B cell (primary cell): Measurements from ENCODE around the gene NDUFS3. TPM values are rescaled to one million over a fixed set of nuclear protein-coding genes. Genes with fewer than 3 reads are reported as not detected.

Experiments
- ATAC-seq: fragments of 200-7000 bp; cut with Tn5 transposase; one replicate; pipeline ENCODE4 v1.10.0; 2021; ENCODE audit warnings: low read depth, mild to moderate bottlenecking, moderate number of reproducible peaks, moderate library complexity
- CTCF ChIA-PET: fragments of 350-600 bp; sonication (Branson Sonifier 250); formaldehyde crosslinking; loops from one replicate; lab custom pipeline; 2021; ENCODE audit warnings: antibody characterized with exemption, inconsistent platforms; lab: Charles Lee
- POLR2A ChIA-PET: fragments of 350-600 bp; sonication (Branson Sonifier 250); formaldehyde crosslinking; loops from one replicate; lab custom pipeline; 2021; ENCODE audit warnings: antibody characterized with exemption; lab: Charles Lee
- DNase-seq: peaks from one replicate; pipeline ENCODE4 v3.0.0; 2013
- H2AFZ ChIP-seq: 2 replicates; pipeline ENCODE4 v1.6.1; 2012; ENCODE audit warnings: mild to moderate bottlenecking, low read depth, low read length; ENCODE audit not compliant: insufficient read depth, poor library complexity, severe bottlenecking
- H3K27ac ChIP-seq, 2 donors: 1 replicate in 1 of 2; 2 replicates in 1 of 2; pipeline ENCODE4 v1.5.1; 2012 to 2013; ENCODE audit warnings: low read length in 2 of 2, mild to moderate bottlenecking in 2 of 2, moderate library complexity in 1 of 2
- H3K27me3 ChIP-seq, 4 experiments: fragments of 200-600 bp in 1 of 4; sonication (generic) in 1 of 4; replicated peaks in 1 of 4; 1 replicate in 2 of 4; 2 replicates in 2 of 4; pipeline versions ENCODE4 v1.6.1 to v1.7.0; 2013 to 2016; ENCODE audit warnings: low read length in 3 of 4, mild to moderate bottlenecking in 2 of 4, mixed read lengths in 1 of 4, moderate library complexity in 1 of 4; ENCODE audit not compliant: insufficient read depth in 4 of 4, control insufficient read depth in 3 of 4; ENCODE audit errors: control extremely low read depth in 1 of 4
- H3K36me3 ChIP-seq, 2 experiments: replicated peaks in 1 of 2; 1 replicate in 1 of 2; 2 replicates in 1 of 2; pipeline versions ENCODE4 v1.6.1 to v1.7.1; 2013; ENCODE audit warnings: low read length in 1 of 2; ENCODE audit not compliant: insufficient read depth in 2 of 2, control insufficient read depth in 1 of 2; ENCODE audit errors: control extremely low read depth in 1 of 2, extremely low read depth in 1 of 2
- H3K4me1 ChIP-seq, 2 donors: fragments of 200-600 bp in 1 of 2; sonication (generic) in 1 of 2; 1 replicate in 1 of 2; 2 replicates in 1 of 2; pipeline versions ENCODE4 v1.5.1 to v1.6.1; 2013 to 2017; ENCODE audit warnings: low read length in 2 of 2; ENCODE audit not compliant: control insufficient read depth in 2 of 2, insufficient read depth in 2 of 2
- H3K4me2 ChIP-seq: replicated peaks from 2 replicates; pipeline ENCODE3; 2012; ENCODE audit warnings: mild to moderate bottlenecking, low read depth, low read length; ENCODE audit not compliant: poor library complexity, severe bottlenecking
- H3K4me3 ChIP-seq, 5 experiments: fragments of 200-600 bp in 1 of 5; sonication (generic) in 1 of 5; 1 replicate in 3 of 5; 2 replicates in 2 of 5; pipeline versions ENCODE4 v1.5.1 to v1.7.0; 2011 to 2016; ENCODE audit warnings: low read length in 4 of 5, mild to moderate bottlenecking in 4 of 5, low read depth in 2 of 5, control low read depth in 1 of 5, moderate library complexity in 1 of 5; ENCODE audit not compliant: insufficient read depth in 1 of 5; ENCODE audit errors: control extremely low read depth in 1 of 5, extremely low read depth in 1 of 5
- H3K79me2 ChIP-seq: fragments of 200-600 bp; sonication (generic); one replicate; pipeline ENCODE4 v1.6.0; 2016; ENCODE audit warnings: low read length; ENCODE audit not compliant: control insufficient read depth, insufficient read depth
- H3K9ac ChIP-seq: fragments of 200-600 bp; sonication (generic); 2 replicates; pipeline ENCODE4 v1.6.1; 2017; ENCODE audit warnings: mild to moderate bottlenecking, low read length, moderate library complexity
- H3K9me3 ChIP-seq, 3 donors: one replicate each; pipeline versions ENCODE4 v1.6.1 to v1.7.1; 2013; ENCODE audit warnings: low read length in 2 of 3; ENCODE audit not compliant: control insufficient read depth in 2 of 3, insufficient read depth in 1 of 3; ENCODE audit errors: control extremely low read depth in 1 of 3
- H4K20me1 ChIP-seq: 2 replicates; pipeline ENCODE4 v1.6.0; 2012; ENCODE audit warnings: mild to moderate bottlenecking, low read length; ENCODE audit not compliant: insufficient read depth, control insufficient read depth, poor library complexity, severe bottlenecking
- H3K27ac Mint-ChIP-seq: one replicate; pipeline ENCODE4 v1.8.0; 2021; ENCODE audit warnings: mixed read lengths
- H3K27me3 Mint-ChIP-seq: one replicate; pipeline ENCODE4 v1.8.0; 2021; ENCODE audit warnings: mixed read lengths
- H3K4me1 Mint-ChIP-seq: one replicate; pipeline ENCODE4 v1.8.0; 2021; ENCODE audit warnings: mixed read lengths
- H3K4me3 Mint-ChIP-seq: one replicate; pipeline ENCODE4 v1.8.0; 2021; ENCODE audit warnings: mixed read lengths
- H3K9me3 Mint-ChIP-seq: one replicate; pipeline ENCODE4 v1.8.0; 2022; ENCODE audit warnings: mixed read lengths; ENCODE audit not compliant: insufficient read depth
- EZH2 ChIP-seq: IDR thresholded peaks from 2 replicates; pipeline ENCODE4 v1.6.1; 2012; ENCODE audit warnings: borderline replicate concordance, low read depth, mild to moderate bottlenecking, moderate library complexity, low read length; ENCODE audit not compliant: insufficient read depth, poor library complexity, severe bottlenecking
- WGBS: methylation state at CpG from one replicate; pipeline ENCODE4 v1.1.5; 2013; ENCODE audit warnings: missing lambda C conversion rate; ENCODE audit not compliant: insufficient coverage; 5-methylcytosine and 5-hydroxymethylcytosine counted together
- intact Hi-C: fragments of 100-400 bp; cut with micrococcal nuclease; formaldehyde crosslinking; loops from one replicate; pipeline ENCODE4 v1.10.0; 2022
- polyA plus RNA-seq: library from polyadenylated mRNA; depleted of rRNA; stranded (reverse); fragments of >200 nt; gene quantifications from 2 replicates; pipeline ENCODE4 v1.2.3, GENCODE V29; 2012
- small RNA-seq: library from RNA; depleted of rRNA; stranded (forward); fragments of <200 nt; gene quantifications from one replicate; pipeline ENCODE3, GENCODE V24; 2012; ENCODE audit warnings: low replicate concordance, low read depth; ENCODE audit not compliant: insufficient read length
- total RNA-seq, 2 donors: library from RNA; stranded (reverse); fragments of 120-200 nt in 1 of 2; gene quantifications; 1 replicate in 1 of 2; 2 replicates in 1 of 2; pipeline versions ENCODE4 v1.2.3 to v1.2.4, GENCODE V29; 2013 to 2022
- TF ChIP-seq, protein P1 (sequence below): fragments of 200-600 bp; IDR thresholded peaks from one replicate; pipeline ENCODE4 v1.8.0; 2022; ENCODE audit warnings: antibody characterized with exemption, mild to moderate bottlenecking

NDUFS3 gene
- total and polyA plus RNA-seq, 2 donors (not counting 1 experiment from before 2014, with no cell fraction given), result 78.5 to 79.5 TPM

DNA sequence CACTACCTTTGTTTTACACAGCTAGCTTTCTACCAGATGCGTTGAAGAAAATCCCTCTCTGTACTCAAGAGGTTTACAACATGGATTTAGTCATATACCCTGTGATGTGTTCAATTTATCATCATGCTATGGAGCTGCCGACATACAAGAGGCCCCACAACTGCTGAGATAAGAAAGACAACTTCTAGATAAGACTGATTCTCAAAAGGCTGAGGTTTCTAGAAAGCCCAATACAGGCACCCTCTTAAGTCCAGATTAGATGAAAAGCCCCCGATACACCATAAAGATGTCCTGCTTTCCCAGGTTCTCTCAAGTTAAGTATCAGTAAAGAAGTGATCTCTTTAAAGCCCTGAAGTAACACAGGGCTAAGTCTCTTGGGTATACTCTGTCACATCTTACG, 49.2 kb downstream of the NDUFS3 start:
- Histone ChIP-seq H3K36me3 (peaks cover 10 to 56% of the 10 kb centered on the region in 2 experiments), H3K9ac (no peak overlapping the region), H4K20me1 (no peaks in the 10 kb centered on the region), H3K4me1 (no peaks in the 10 kb centered on the region), H3K4me3 (no peak overlapping the region), H3K27ac (no peak overlapping the region), H3K79me2 (no peaks in the 10 kb centered on the region), H2AFZ (no peak overlapping the region), H3K27me3 (no peaks in the 10 kb centered on the region), H3K4me2 (no peak overlapping the region), H3K9me3 (no peaks in the 10 kb centered on the region)
- ATAC-seq (no peak), DNase-seq (no peak)
- WGBS, result 100% methylated on average over 1 of the region's 4 CpGs
- Mint-ChIP-seq H3K9me3 (no peaks in the 10 kb centered on the region), H3K27me3 (no peaks in the 10 kb centered on the region), H3K4me3 (no peak overlapping the region), H3K4me1 (no peaks in the 10 kb centered on the region), H3K27ac (no peak overlapping the region)
- CTCF ChIA-PET, result no interaction called here
- intact Hi-C loops, result no loop called here
- TF ChIP-seq, protein P1, sequence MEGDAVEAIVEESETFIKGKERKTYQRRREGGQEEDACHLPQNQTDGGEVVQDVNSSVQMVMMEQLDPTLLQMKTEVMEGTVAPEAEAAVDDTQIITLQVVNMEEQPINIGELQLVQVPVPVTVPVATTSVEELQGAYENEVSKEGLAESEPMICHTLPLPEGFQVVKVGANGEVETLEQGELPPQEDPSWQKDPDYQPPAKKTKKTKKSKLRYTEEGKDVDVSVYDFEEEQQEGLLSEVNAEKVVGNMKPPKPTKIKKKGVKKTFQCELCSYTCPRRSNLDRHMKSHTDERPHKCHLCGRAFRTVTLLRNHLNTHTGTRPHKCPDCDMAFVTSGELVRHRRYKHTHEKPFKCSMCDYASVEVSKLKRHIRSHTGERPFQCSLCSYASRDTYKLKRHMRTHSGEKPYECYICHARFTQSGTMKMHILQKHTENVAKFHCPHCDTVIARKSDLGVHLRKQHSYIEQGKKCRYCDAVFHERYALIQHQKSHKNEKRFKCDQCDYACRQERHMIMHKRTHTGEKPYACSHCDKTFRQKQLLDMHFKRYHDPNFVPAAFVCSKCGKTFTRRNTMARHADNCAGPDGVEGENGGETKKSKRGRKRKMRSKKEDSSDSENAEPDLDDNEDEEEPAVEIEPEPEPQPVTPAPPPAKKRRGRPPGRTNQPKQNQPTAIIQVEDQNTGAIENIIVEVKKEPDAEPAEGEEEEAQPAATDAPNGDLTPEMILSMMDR, result no peak
- TF ChIP-seq EZH2, result no peak
- POLR2A ChIA-PET, result no interaction called here

DNA sequence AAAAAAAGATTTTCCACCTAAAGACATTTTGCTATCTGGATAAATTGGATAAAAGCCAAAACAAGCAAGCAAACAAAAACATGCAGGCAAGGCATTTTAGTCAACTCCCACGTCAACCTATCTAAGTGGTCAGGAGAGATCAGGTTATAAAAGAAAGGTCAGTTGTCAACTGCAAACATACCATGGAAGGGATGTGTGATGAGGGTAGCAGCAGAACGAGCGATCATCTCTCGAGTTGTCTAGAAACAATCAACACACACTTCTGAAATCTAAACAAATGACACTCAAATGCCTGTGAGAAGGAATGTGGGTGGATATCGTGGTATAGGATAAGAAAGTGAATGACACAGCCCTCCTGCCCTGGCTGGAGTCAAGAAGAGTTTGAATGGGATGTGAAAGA, 52.6 kb downstream of the NDUFS3 start:
- DNase-seq, result no peak
- Histone ChIP-seq H3K4me2 (no peak overlapping the region), H3K9me3 (no peaks in the 10 kb centered on the region), H3K4me3 (no peak overlapping the region), H3K27me3 (no peaks in the 10 kb centered on the region), H2AFZ (no peak overlapping the region), H4K20me1 (no peaks in the 10 kb centered on the region), H3K36me3 (peaks cover 12 to 53% of the 10 kb centered on the region in 2 experiments), H3K27ac (no peak overlapping the region), H3K4me1 (no peaks in the 10 kb centered on the region), H3K9ac (no peak overlapping the region), H3K79me2 (no peaks in the 10 kb centered on the region)
- Mint-ChIP-seq H3K4me1 (no peaks in the 10 kb centered on the region), H3K4me3 (no peak overlapping the region), H3K27ac (no peak overlapping the region), H3K27me3 (no peaks in the 10 kb centered on the region), H3K9me3 (no peaks in the 10 kb centered on the region)
- ChIA-PET POLR2A (no interaction called here), CTCF (no interaction called here)
- no CpG with 5 or more reads among the region's 5 CpGs for WGBS
- TF ChIP-seq, protein P1, result no peak
- TF ChIP-seq EZH2, result no peak
- intact Hi-C loops, result no loop called here
- no peak for ATAC-seq

Small RNAs within 50 kb of the gene (small RNA-seq; reads per million reads assigned to genes)
- gene RN7SL652P (not detected), gene RNU5E-10P (not detected)

Other genes starting within 250 kb of the NDUFS3 start
- 0.67 and 0.70 TPM in 2 replicates for gene MYBPC3, start 226.4 kb upstream of the NDUFS3 start, total RNA-seq
- gene MYBPC3, start 226.4 kb upstream of the NDUFS3 start, polyA plus RNA-seq, result 1.4 and 1.5 TPM in 2 replicates
- 98.3 and 98.8 TPM in 2 replicates for gene SPI1, start 200.5 kb upstream of the NDUFS3 start, total RNA-seq
- gene SPI1, start 200.5 kb upstream of the NDUFS3 start, polyA plus RNA-seq, result 119 and 156 TPM in 2 replicates
- gene SLC39A13, start 170.5 kb upstream of the NDUFS3 start, total RNA-seq, result 33.0 and 39.4 TPM in 2 replicates
- gene SLC39A13, start 170.5 kb upstream of the NDUFS3 start, polyA plus RNA-seq, result 48.6 and 55.7 TPM in 2 replicates
- gene PSMC3, start 152.6 kb upstream of the NDUFS3 start, total RNA-seq, result 59.9 and 62.7 TPM in 2 replicates
- gene PSMC3, start 152.6 kb upstream of the NDUFS3 start, polyA plus RNA-seq, result 36.7 and 47.7 TPM in 2 replicates
- gene RAPSN, start 129.9 kb upstream of the NDUFS3 start, total RNA-seq, result 1.0 and 1.4 TPM in 2 replicates
- 0.25 and 0.42 TPM in 2 replicates for gene RAPSN, start 129.9 kb upstream of the NDUFS3 start, polyA plus RNA-seq
- gene CELF1, start 25.9 kb upstream of the NDUFS3 start, total RNA-seq, result 153 and 167 TPM in 2 replicates
- 52.0 and 86.2 TPM in 2 replicates for gene CELF1, start 25.9 kb upstream of the NDUFS3 start, polyA plus RNA-seq
- gene PTPMT1, start 13.5 kb upstream of the NDUFS3 start, total RNA-seq, result 20.8 and 26.2 TPM in 2 replicates
- 27.2 and 35.7 TPM in 2 replicates for gene PTPMT1, start 13.5 kb upstream of the NDUFS3 start, polyA plus RNA-seq
- gene KBTBD4, start 104 bp upstream of the NDUFS3 start, total RNA-seq, result 20.3 and 20.7 TPM in 2 replicates
- 8.6 and 11.5 TPM in 2 replicates for gene KBTBD4, start 104 bp upstream of the NDUFS3 start, polyA plus RNA-seq
- 0.20 TPM in 1 of 2 replicates, not detected in the other for gene FAM180B, start 7.6 kb downstream of the NDUFS3 start, total RNA-seq
- 0.06 TPM in 1 of 2 replicates, not detected in the other for gene FAM180B, start 7.6 kb downstream of the NDUFS3 start, polyA plus RNA-seq
- gene C1QTNF4, start 15.3 kb downstream of the NDUFS3 start, total RNA-seq, result not detected in 2 replicates
- 1.6 and 2.5 TPM in 2 replicates for gene C1QTNF4, start 15.3 kb downstream of the NDUFS3 start, polyA plus RNA-seq
- gene MTCH2, start 63.5 kb downstream of the NDUFS3 start, total RNA-seq, result 26.9 and 30.9 TPM in 2 replicates
- gene MTCH2, start 63.5 kb downstream of the NDUFS3 start, polyA plus RNA-seq, result 18.1 and 21.9 TPM in 2 replicates
- gene AGBL2, start 136.3 kb downstream of the NDUFS3 start, total RNA-seq, result 13.6 and 17.0 TPM in 2 replicates
- gene AGBL2, start 136.3 kb downstream of the NDUFS3 start, polyA plus RNA-seq, result 19.6 and 28.6 TPM in 2 replicates
- 287 and 288 TPM in 2 replicates for gene FNBP4, start 188.3 kb downstream of the NDUFS3 start, total RNA-seq
- gene FNBP4, start 188.3 kb downstream of the NDUFS3 start, polyA plus RNA-seq, result 278 and 330 TPM in 2 replicates